Measurements from ENCODE around the gene USH2A.

USH2A gene

GRCh38 chr1:216422821-216423520 is at the start of gene USH2A:
TSS of gene USH2A (minus strand) at chr1:216423448. CDS start at chr1:216422336, 1,112 bp downstream.
- DNase-seq: no peak

- DNase-seq: no peak
These were observed 43.0 kb upstream of the USH2A start for GRCh38 chr1:216466162-216466801.

GRCh38 chr1:216464489-216464888 is 41.2 kb upstream of the USH2A start:
- DNase-seq: no peak

- DNase-seq: no peak
These were observed 39.0 kb upstream of the USH2A start for GRCh38 chr1:216462066-216462775.

- DNase-seq: no peak
These were observed 38.2 kb upstream of the USH2A start for GRCh38 chr1:216461466-216461865.

GRCh38 chr1:216459651-216460207 is 36.5 kb upstream of the USH2A start:
- no peak for DNase-seq

- no peak for DNase-seq
These were observed 35.6 kb upstream of the USH2A start for GRCh38 chr1:216458812-216459211.

GRCh38 chr1:216457356-216457755 is 34.1 kb upstream of the USH2A start:
- no peak for DNase-seq

- DNase-seq: no peak
These were observed 33.4 kb upstream of the USH2A start for GRCh38 chr1:216456682-216457081.

GRCh38 chr1:216453777-216454176 is 30.5 kb upstream of the USH2A start:
- no peak for DNase-seq

GRCh38 chr1:216450227-216450626 is 27.0 kb upstream of the USH2A start:
- no peak for DNase-seq

GRCh38 chr1:216448011-216448510 is 24.8 kb upstream of the USH2A start:
- DNase-seq: no peak

- no peak for DNase-seq
These were observed 14.4 kb upstream of the USH2A start for GRCh38 chr1:216437603-216438002.

- DNase-seq: no peak
These were observed 11.0 kb upstream of the USH2A start for GRCh38 chr1:216434232-216434631.

- no peak for DNase-seq
These were observed 9.9 kb upstream of the USH2A start for GRCh38 chr1:216433175-216433574.

- no peak for DNase-seq
These were observed 7.5 kb upstream of the USH2A start for GRCh38 chr1:216430744-216431143.

- DNase-seq: no peak
These were observed 2.3 kb upstream of the USH2A start for GRCh38 chr1:216425577-216425976.

GRCh38 chr1:216420746-216421145 is 2.5 kb downstream of the USH2A start:
- DNase-seq: no peak

GRCh38 chr1:216420263-216420662 is 3.0 kb downstream of the USH2A start:
- no peak for DNase-seq

- DNase-seq: no peak
These were observed 6.8 kb downstream of the USH2A start for GRCh38 chr1:216416488-216416887.

- no peak for DNase-seq
These were observed 13.2 kb downstream of the USH2A start for GRCh38 chr1:216410026-216410425.

- no peak for DNase-seq
These were observed 32.3 kb downstream of the USH2A start for GRCh38 chr1:216390956-216391355.

- no peak for DNase-seq
These were observed 33.5 kb downstream of the USH2A start for GRCh38 chr1:216389774-216390173.

GRCh38 chr1:216388558-216388957 is 34.7 kb downstream of the USH2A start:
- DNase-seq: no peak

Data from stimulated activated CD4-positive, alpha-beta T cell treated with anti-CD3 and anti-CD28 coated beads, Interleukin-2, amount 100 ng/mL, for 48 hours (primary cell).